ENCODE results near the gene TMC1.

- TF ChIP-seq EZH2phosphoT487 (IDR thresholded peaks at IDR 0.05) (no peak), CTCF (IDR thresholded peaks at IDR 0.05) (peak; percentile 40), EZH2 (IDR thresholded peaks at IDR 0.05) (no peak)
These were observed 286.5 kb downstream of the TMC1 start for GRCh38 chr9:72807765-72808445.

All from neural progenitor cell (in vitro differentiated cells).